ENCODE results near the gene POPDC2.
A peak's percentile ranks its signal among the peaks of the same experiment; 100 is the strongest.

The POPDC2 gene

GRCh38 chr3:119604878-119605277 lies 55.5 kb downstream of the POPDC2 start:
- H3K4me3 ChIP-seq (ENCODE audit: low read depth, low read length) = no peak overlapping the region
- DNase-seq (ENCODE audit: low read depth) = no peak
- no peak for TF ChIP-seq CTCF (IDR thresholded peaks at IDR 0.05; ENCODE audit: insufficient read depth, low read depth, low read length, missing control alignments)

- no peak for DNase-seq (ENCODE audit: low read depth)
- H3K4me3 ChIP-seq (ENCODE audit: low read depth, low read length) = peak overlapping the region; percentile 58
- no peak for TF ChIP-seq CTCF (IDR thresholded peaks at IDR 0.05; ENCODE audit: insufficient read depth, low read depth, low read length, missing control alignments)
Observed at GRCh38 chr3:119602676-119603075, 57.7 kb downstream of the POPDC2 start.

- no peak for TF ChIP-seq CTCF (IDR thresholded peaks at IDR 0.05; ENCODE audit: insufficient read depth, low read depth, low read length, missing control alignments)
- peak overlapping the region; percentile 58 for H3K4me3 ChIP-seq (ENCODE audit: low read depth, low read length)
- DNase-seq (ENCODE audit: low read depth) = peak; percentile 49
Observed at GRCh38 chr3:119601154-119601553, 59.2 kb downstream of the POPDC2 start.

GRCh38 chr3:119600732-119601131 lies 59.7 kb downstream of the POPDC2 start:
- DNase-seq (ENCODE audit: low read depth) = peak; percentile 94
- H3K4me3 ChIP-seq (ENCODE audit: low read depth, low read length) = peak overlapping the region; percentile 58
- peak; percentile 95 for TF ChIP-seq CTCF (IDR thresholded peaks at IDR 0.05; ENCODE audit: insufficient read depth, low read depth, low read length, missing control alignments)

GRCh38 chr3:119599558-119600174 lies 60.7 kb downstream of the POPDC2 start:
- no peak for TF ChIP-seq CTCF (IDR thresholded peaks at IDR 0.05; ENCODE audit: insufficient read depth, low read depth, low read length, missing control alignments)

GRCh38 chr3:119598410-119599098 lies 61.8 kb downstream of the POPDC2 start:
- H3K4me3 ChIP-seq (ENCODE audit: low read depth, low read length) = peak overlapping the region; percentile 58
- TF ChIP-seq CTCF (IDR thresholded peaks at IDR 0.05; ENCODE audit: insufficient read depth, low read depth, low read length, missing control alignments) = no peak
- DNase-seq (ENCODE audit: low read depth) = peak; percentile 86

More at GRCh38 chr3:119599558-119600174, 60.7 kb downstream of the POPDC2 start:
- H3K4me3 ChIP-seq (ENCODE audit: low read depth, low read length) = peak overlapping the region; percentile 58
- peak; percentile 72 for DNase-seq (ENCODE audit: low read depth)
